NOMO-1 treated with dmso at 0.1 percent for 144 hours (cell line): ENCODE data around the gene PRKAR1A.
A peak's percentile ranks its signal among the peaks of the same experiment; 100 is the strongest.
"Not testable (repeated sequence)": the region's sequence is repeated elsewhere in the genome, so short reads cannot be mapped to it uniquely, and the experiment has no call there.

Source experiments
- DNase-seq: peaks from one replicate; lab custom pipeline; 2025; ENCODE audit not compliant: unreplicated experiment; lab: John Stamatoyannopoulos, UW

The PRKAR1A gene

GRCh38 chr17:68512247-68512959 lies at the start of gene PRKAR1A:
Gene PRKAR1A (plus strand): TSS chr17:68512430. CDS start chr17:68515400, 2,970 bp downstream.
- peak; percentile 81 for DNase-seq

GRCh38 chr17:68463211-68464019 lies 48.8 kb upstream of the PRKAR1A start:
- DNase-seq = no peak

GRCh38 chr17:68468334-68468733 lies 43.9 kb upstream of the PRKAR1A start:
- DNase-seq = no peak

GRCh38 chr17:68468788-68469187 lies 43.4 kb upstream of the PRKAR1A start:
- no peak for DNase-seq

GRCh38 chr17:68470961-68471360 lies 41.3 kb upstream of the PRKAR1A start:
- DNase-seq = no peak

- DNase-seq = no peak
These were observed 31.3 kb upstream of the PRKAR1A start for GRCh38 chr17:68480885-68481284.

GRCh38 chr17:68482576-68483041 lies 29.6 kb upstream of the PRKAR1A start:
- DNase-seq = no peak

GRCh38 chr17:68484458-68484857 lies 27.8 kb upstream of the PRKAR1A start:
- DNase-seq = no peak

- DNase-seq = no peak
These were observed 22.3 kb upstream of the PRKAR1A start for GRCh38 chr17:68489919-68490318.

- DNase-seq = peak; percentile 81
These were observed 20.6 kb upstream of the PRKAR1A start for GRCh38 chr17:68491381-68492231.

- not testable (repeated sequence) for DNase-seq
These were observed 19.7 kb upstream of the PRKAR1A start for GRCh38 chr17:68492394-68493054.

GRCh38 chr17:68495081-68495480 lies 17.1 kb upstream of the PRKAR1A start:
- DNase-seq = no peak

GRCh38 chr17:68497885-68498319 lies 14.3 kb upstream of the PRKAR1A start:
- peak; percentile 83 for DNase-seq

GRCh38 chr17:68498479-68499326 lies 13.5 kb upstream of the PRKAR1A start:
- peak; percentile 27 for DNase-seq

- no peak for DNase-seq
These were observed 12.6 kb upstream of the PRKAR1A start for GRCh38 chr17:68499587-68499986.

GRCh38 chr17:68501074-68501473 lies 11.2 kb upstream of the PRKAR1A start:
- no peak for DNase-seq

GRCh38 chr17:68505951-68506350 lies 6.3 kb upstream of the PRKAR1A start:
- peak; percentile 5 for DNase-seq

GRCh38 chr17:68507576-68507975 lies 4.7 kb upstream of the PRKAR1A start:
- DNase-seq = no peak

- DNase-seq = peak; percentile 30
These were observed 2.8 kb upstream of the PRKAR1A start for GRCh38 chr17:68509141-68510057.
